HepG2 (cell line): Measurements from ENCODE around the gene PRICKLE2. TPM values are rescaled to one million over a fixed set of nuclear protein-coding genes. Genes with fewer than 3 reads are reported as not detected.
A peak's percentile ranks its signal among the peaks of the same experiment; 100 is the strongest.

Experiments
- ATAC-seq: fragments of 200-7000 bp; cut with Tn5 transposase; 3 replicates; pipeline ENCODE4 v1.9.1; 2020; ENCODE audit warnings: mild to moderate bottlenecking, moderate library complexity
- BruUV-seq: library from RNA; stranded (reverse); fragments of 400-500 nt; replicated peaks from 2 replicates; lab custom pipeline; 2021; lab: Mats Ljungman, UMichigan
- CTCF ChIA-PET: fragments of 300-600 bp; formaldehyde crosslinking; extraction: SDS; loops from one replicate; lab custom pipeline; 2021; ENCODE audit warnings: low total read pairs, inconsistent platforms, low intra/inter-chr PET ratio; lab: Yijun Ruan, JAX
- POLR2A ChIA-PET: fragments of 350-600 bp; sonication (Branson Sonifier 250); formaldehyde crosslinking; loops from one replicate; lab custom pipeline; 2020; ENCODE audit warnings: antibody characterized with exemption, inconsistent platforms; lab: Yijun Ruan, JAX
- DNase-seq: peaks from one replicate; pipeline ENCODE4 v3.0.0-alpha.2; 2015; ENCODE audit warnings: low spot score
- FAIRE-seq: peaks from 3 replicates; lab custom pipeline; 2011; peaks lifted over from hg19 to GRCh38; lab: Jason Lieb, UNC
- H2AFZ ChIP-seq: one replicate; pipeline ENCODE4 v1.6.1; 2011; ENCODE audit warnings: low read length, inconsistent platforms
- H3K27ac ChIP-seq: fragments of 300-600 bp; 3 replicates; pipeline ENCODE4 v1.8.0; 2011; ENCODE audit warnings: mixed run types, mild to moderate bottlenecking, mixed read lengths, low read length, inconsistent platforms; ENCODE audit not compliant: insufficient read depth; ENCODE audit errors: extremely low read length
- H3K27me3 ChIP-seq, 2 experiments: fragments of 200-600 bp in 1 of 2; 2 replicates in 1 of 2; 3 replicates in 1 of 2; pipeline versions ENCODE4 v1.6.0 to v1.8.0; 2011; ENCODE audit warnings: low read length in 2 of 2, mild to moderate bottlenecking in 2 of 2, moderate library complexity in 2 of 2, inconsistent platforms in 1 of 2; ENCODE audit not compliant: insufficient read depth in 2 of 2, control insufficient read depth in 1 of 2
- H3K36me3 ChIP-seq, 2 experiments: fragments of 200-600 bp in 1 of 2; replicated peaks in 1 of 2; 2 replicates in 1 of 2; 3 replicates in 1 of 2; pipeline versions ENCODE4 v1.5.1 to v1.8.0; 2011; ENCODE audit warnings: low read length in 2 of 2, inconsistent platforms in 1 of 2; ENCODE audit not compliant: insufficient read depth in 2 of 2, control insufficient read depth in 1 of 2
- H3K4me1 ChIP-seq: 2 replicates; pipeline ENCODE4 v1.5.1; 2012; ENCODE audit warnings: low read length, inconsistent platforms; ENCODE audit not compliant: insufficient read depth
- H3K4me2 ChIP-seq: 2 replicates; pipeline ENCODE4 v1.6.0; 2011; ENCODE audit warnings: low read depth, low read length, inconsistent platforms
- H3K4me3 ChIP-seq, 3 experiments: fragments of 200-600 bp in 1 of 3; sonication (generic), shearing (Covaris generic) in 1 of 3; replicated peaks in 1 of 3; 2 replicates each; pipeline ENCODE4 v1.5.1; 2011 to 2016; ENCODE audit warnings: low read length in 3 of 3, inconsistent platforms in 2 of 3, low read depth in 2 of 3, mild to moderate bottlenecking in 2 of 3, control low read depth in 1 of 3, mixed read lengths in 1 of 3; ENCODE audit not compliant: insufficient read depth in 1 of 3
- H3K79me2 ChIP-seq: one replicate; pipeline ENCODE4 v1.6.1; 2011; ENCODE audit warnings: low read length, inconsistent platforms; ENCODE audit not compliant: insufficient read depth
- H3K9ac ChIP-seq: 2 replicates; pipeline ENCODE4 v1.6.0; 2011; ENCODE audit warnings: mild to moderate bottlenecking, low read depth, low read length, inconsistent platforms; ENCODE audit not compliant: insufficient read depth
- H3K9me3 ChIP-seq: 2 replicates; pipeline ENCODE4 v1.5.1; 2012; ENCODE audit warnings: mild to moderate bottlenecking, low read length
- H4K20me1 ChIP-seq: 2 replicates; pipeline ENCODE4 v1.6.0; 2011; ENCODE audit warnings: inconsistent platforms, mild to moderate bottlenecking, low read length, moderate library complexity; ENCODE audit not compliant: insufficient read depth
- GZF1 ChIP-seq: sonication (generic); formaldehyde crosslinking; IDR thresholded peaks from 2 replicates; pipeline ENCODE4 v1.5.1; 2020; ENCODE audit warnings: mild to moderate bottlenecking, missing genetic modification reagents
- MAFF ChIP-seq: IDR thresholded peaks from 2 replicates; pipeline ENCODE4 v1.6.1; 2011; ENCODE audit warnings: low read depth, low read length, improper control_type of control experiment
- MAFK ChIP-seq, 2 experiments: IDR thresholded peaks in 1 of 2; conservative IDR thresholded peaks in 1 of 2; 2 replicates each; pipeline ENCODE4 v1.6.1; 2011; ENCODE audit warnings: improper control_type of control experiment in 2 of 2, low read length in 2 of 2
- MEIS2 ChIP-seq: sonication (generic); formaldehyde crosslinking; IDR thresholded peaks from 2 replicates; pipeline ENCODE4 v1.9.0; 2021; ENCODE audit warnings: mild to moderate bottlenecking, missing genetic modification reagents
- SNAPC4 ChIP-seq: sonication (generic); formaldehyde crosslinking; IDR thresholded peaks from 2 replicates; pipeline ENCODE4 v1.4.0; 2020; ENCODE audit warnings: mild to moderate bottlenecking, missing genetic modification reagents
- WGBS: methylation state at CpG from one replicate; pipeline ENCODE4 v1.1.6; 2017; ENCODE audit warnings: low lambda C conversion rate; 5-methylcytosine and 5-hydroxymethylcytosine counted together
- in situ Hi-C: cut with HindIII; loops from 2 replicates; pipeline ENCODE4 v1.10.0; 2017; ENCODE audit warnings: low pct_unique_long_range_greater_than_20kb; ENCODE audit not compliant: extremely low pct_ligation_motif_present
- intact Hi-C: fragments of 100-400 bp; cut with micrococcal nuclease; formaldehyde crosslinking; loops from one replicate; pipeline ENCODE4 v1.10.0; 2022; ENCODE audit not compliant: unreplicated experiment
- polyA plus RNA-seq, 8 experiments: library from polyadenylated mRNA; depleted of rRNA in 3 of 8; stranded (reverse) in 7 of 8; unstranded in 1 of 8; fragments of >200 nt; fragmentation: Illumina TruSeq in 4 of 8; extraction: Trizol in 4 of 8; gene quantifications; 2 replicates each; pipeline versions ENCODE4 v1.2.1 to v1.2.3, GENCODE V29; 2011 to 2016; ENCODE audit warnings: low read depth in 4 of 8, missing spikeins in 1 of 8, mixed read lengths in 1 of 8; ENCODE audit not compliant: insufficient read depth in 1 of 8
- total RNA-seq, 5 experiments: library from RNA; depleted of rRNA; stranded (reverse); fragments of >200 nt; fragmentation: Illumina TruSeq; extraction: Trizol; gene quantifications; 2 replicates each; pipeline ENCODE4 v1.2.3, GENCODE V29; 2016; ENCODE audit warnings: low read depth in 1 of 5

Gene PRICKLE2
- total and polyA plus RNA-seq, 2 of the 13 experiments (the other 11 are each of a cell fraction or from before 2014, with no cell fraction given): 0.01 to 0.07 TPM

- no peak for TF ChIP-seq SNAPC4 (CRISPR knock-in tag)
- TF ChIP-seq MEIS2 (CRISPR knock-in tag): no peak
These were observed 99.7 kb downstream of the PRICKLE2 start (continued) for GRCh38 chr3:64125561-64125960.

- no peaks in the 10 kb centered on the region for H3K36me3 ChIP-seq
- H3K79me2 ChIP-seq: no peaks in the 10 kb centered on the region
- no peak for DNase-seq
- no peaks in the 10 kb centered on the region for H3K27me3 ChIP-seq
- TF ChIP-seq GZF1 (CRISPR knock-in tag) (no peak), MAFF (0 out of 2 replicates have a peak, but pooled peaks have one; percentile 52), MAFK (conservative IDR thresholded peaks at IDR 0.05 in 1 of 2, IDR thresholded peaks at IDR 0.05 in 1 of 2; ENCODE audit: low read length in 2 of 2) (peak; percentile 39 to 71; a peak in 3 of 4 replicates)
- ChIA-PET CTCF (no interaction called here), POLR2A (no interaction called here)
- H2AFZ ChIP-seq: no peak overlapping the region
- H3K9me3 ChIP-seq: no peaks in the 10 kb centered on the region
- no TSS peak for BruUV-seq
- no peaks in the 10 kb centered on the region for H3K4me1 ChIP-seq
- no peak overlapping the region for H3K4me3 ChIP-seq
- in situ Hi-C loops (no loop called here), intact Hi-C loops (no loop called here)
- H3K4me2 ChIP-seq: no peak overlapping the region
- no peaks in the 10 kb centered on the region for H4K20me1 ChIP-seq
- H3K27ac ChIP-seq: no peak overlapping the region
- no peak for FAIRE-seq
- WGBS: 46% methylated on average over 2 of the region's 2 CpGs
- H3K9ac ChIP-seq: no peak overlapping the region
- ATAC-seq: no peak
These were observed 101.3 kb downstream of the PRICKLE2 start for GRCh38 chr3:64123931-64124330.
